Measurements from ENCODE around the gene PTPRM. TPM values are rescaled to one million over a fixed set of nuclear protein-coding genes. Genes with fewer than 3 reads are reported as not detected.

The PTPRM gene
- total and polyA plus RNA-seq, 2 donors (not counting 3 experiments of a cell fraction or from before 2014, with no cell fraction given): 37.4 to 43.7 TPM

GRCh38 chr18:7684966-7685365 is 117.8 kb downstream of the PTPRM start:
- Histone ChIP-seq H3K4me2 (ENCODE audit: insufficient read depth, low read length) (no peak overlapping the region), H2AFZ (ENCODE audit: low read depth, low read length) (no peak overlapping the region), H3K9me1 (replicated peaks; ENCODE audit: control insufficient read depth, extremely low read depth, insufficient read depth, low read length) (no peaks in the 10 kb centered on the region), H3K36me3 (ENCODE audit: control insufficient read depth in 2 of 2, extremely low read depth in 1 of 2, insufficient read depth in 2 of 2, low read length in 2 of 2) (no peaks in the 10 kb centered on the region), H3K4me3 (replicated peaks in 1 of 3; ENCODE audit: insufficient read depth in 1 of 3, low read depth in 1 of 3, low read length in 3 of 3) (no peak overlapping the region), H3K9ac (replicated peaks; ENCODE audit: extremely low read depth, insufficient read depth, low read length) (no peak overlapping the region), H3K27ac (ENCODE audit: insufficient read depth, low read depth, low read length) (no peak overlapping the region), H3K27me3 (ENCODE audit: control insufficient read depth in 2 of 2, insufficient read depth in 2 of 2, low read length in 2 of 2) (no peaks in the 10 kb centered on the region), H3K79me2 (ENCODE audit: control insufficient read depth, insufficient read depth, low read length) (no peaks in the 10 kb centered on the region), H3K4me1 (ENCODE audit: control insufficient read depth, extremely low read depth, insufficient read depth, low read length) (no peaks in the 10 kb centered on the region), H3K9me3 (replicated peaks; ENCODE audit: control insufficient read depth, insufficient read depth, low read length) (no peaks in the 10 kb centered on the region), H4K20me1 (replicated peaks; ENCODE audit: control insufficient read depth, extremely low read depth, insufficient read depth, low read length) (no peaks in the 10 kb centered on the region)
- no TSS peak for BruUV-seq (replicated peaks)
- POLR2A ChIA-PET: no interaction called here
- intact Hi-C loops (cut with micrococcal nuclease) (no loop called here), dilution Hi-C loops (cut with MboI; ENCODE audit: extremely low pct_ligation_motif_present, low sequenced_read_pairs) (no loop called here)
- CTCF ChIA-PET: no interaction called here
- DNase-seq (ENCODE audit: low read depth, low spot score) (no peak), FAIRE-seq (no peak)
- TF ChIP-seq GATA2 (IDR thresholded peaks at IDR 0.05; ENCODE audit: insufficient read depth, insufficient read length, low read depth, low read length): no peak
- no peak for TF ChIP-seq POLR2A (IDR thresholded peaks at IDR 0.05; ENCODE audit: low read depth, low read length)

DNA sequence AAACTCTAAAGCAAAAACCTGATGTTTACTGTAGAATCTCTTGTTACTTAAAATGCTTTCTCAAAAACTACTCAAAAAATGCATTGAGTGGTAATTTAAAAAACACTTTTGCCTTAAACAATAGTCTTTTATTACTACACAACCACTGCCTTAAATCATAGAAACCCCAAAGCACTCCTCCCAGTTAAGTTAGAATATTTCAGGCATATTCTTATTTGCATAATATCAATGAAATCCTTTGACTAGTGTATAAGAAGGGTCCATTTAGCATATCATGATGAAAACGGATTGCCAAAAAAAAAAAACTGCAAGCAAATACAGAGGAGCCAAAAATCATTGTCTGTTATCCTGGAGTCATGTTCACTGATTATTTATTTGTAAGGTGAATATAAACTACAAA is 119.2 kb downstream of the PTPRM start:
- H3K4me2 ChIP-seq (ENCODE audit: insufficient read depth, low read length): no peak overlapping the region
- DNase-seq (ENCODE audit: low read depth, low spot score) (no peak), FAIRE-seq (no peak)
- ChIA-PET CTCF (no interaction called here), POLR2A (no interaction called here)
- no peak overlapping the region for H2AFZ ChIP-seq (ENCODE audit: low read depth, low read length)
- H3K27me3 ChIP-seq (ENCODE audit: control insufficient read depth in 2 of 2, insufficient read depth in 2 of 2, low read length in 2 of 2): no peaks in the 10 kb centered on the region
- no peaks in the 10 kb centered on the region for H3K9me1 ChIP-seq (replicated peaks; ENCODE audit: control insufficient read depth, extremely low read depth, insufficient read depth, low read length)
- no peaks in the 10 kb centered on the region for H4K20me1 ChIP-seq (replicated peaks; ENCODE audit: control insufficient read depth, extremely low read depth, insufficient read depth, low read length)
- no peak overlapping the region for H3K4me3 ChIP-seq (replicated peaks in 1 of 3; ENCODE audit: insufficient read depth in 1 of 3, low read depth in 1 of 3, low read length in 3 of 3)
- no peaks in the 10 kb centered on the region for H3K9me3 ChIP-seq (replicated peaks; ENCODE audit: control insufficient read depth, insufficient read depth, low read length)
- H3K36me3 ChIP-seq (ENCODE audit: control insufficient read depth in 2 of 2, extremely low read depth in 1 of 2, insufficient read depth in 2 of 2, low read length in 2 of 2): no peaks in the 10 kb centered on the region
- H3K27ac ChIP-seq (ENCODE audit: insufficient read depth, low read depth, low read length): no peak overlapping the region
- H3K79me2 ChIP-seq (ENCODE audit: control insufficient read depth, insufficient read depth, low read length): no peaks in the 10 kb centered on the region
- H3K9ac ChIP-seq (replicated peaks; ENCODE audit: extremely low read depth, insufficient read depth, low read length): no peak overlapping the region
- intact Hi-C loops (cut with micrococcal nuclease) (no loop called here), dilution Hi-C loops (cut with MboI; ENCODE audit: extremely low pct_ligation_motif_present, low sequenced_read_pairs) (no loop called here)
- TF ChIP-seq JUN (IDR thresholded peaks at IDR 0.05; ENCODE audit: borderline replicate concordance, insufficient read depth, insufficient read length, low read depth) (no peak), POLR2AphosphoS5 (IDR thresholded peaks at IDR 0.05; ENCODE audit: insufficient read depth, low read depth, low read length) (no peak), MAX (IDR thresholded peaks at IDR 0.05; ENCODE audit: insufficient read depth, insufficient read length) (no peak), FOS (IDR thresholded peaks at IDR 0.05; ENCODE audit: borderline replicate concordance, insufficient read depth, low read length) (no peak), POLR2A (IDR thresholded peaks at IDR 0.05; ENCODE audit: low read depth, low read length) (no peak), GATA2 (IDR thresholded peaks at IDR 0.05; ENCODE audit: insufficient read depth, insufficient read length, low read depth, low read length) (no peak), EZH2 (IDR thresholded peaks at IDR 0.05; ENCODE audit: borderline replicate concordance, low read depth, low read length, severe bottlenecking) (no peak), MYC (IDR thresholded peaks at IDR 0.05; ENCODE audit: low read depth, low read length) (no peak)
- TF ChIP-seq, protein P1, sequence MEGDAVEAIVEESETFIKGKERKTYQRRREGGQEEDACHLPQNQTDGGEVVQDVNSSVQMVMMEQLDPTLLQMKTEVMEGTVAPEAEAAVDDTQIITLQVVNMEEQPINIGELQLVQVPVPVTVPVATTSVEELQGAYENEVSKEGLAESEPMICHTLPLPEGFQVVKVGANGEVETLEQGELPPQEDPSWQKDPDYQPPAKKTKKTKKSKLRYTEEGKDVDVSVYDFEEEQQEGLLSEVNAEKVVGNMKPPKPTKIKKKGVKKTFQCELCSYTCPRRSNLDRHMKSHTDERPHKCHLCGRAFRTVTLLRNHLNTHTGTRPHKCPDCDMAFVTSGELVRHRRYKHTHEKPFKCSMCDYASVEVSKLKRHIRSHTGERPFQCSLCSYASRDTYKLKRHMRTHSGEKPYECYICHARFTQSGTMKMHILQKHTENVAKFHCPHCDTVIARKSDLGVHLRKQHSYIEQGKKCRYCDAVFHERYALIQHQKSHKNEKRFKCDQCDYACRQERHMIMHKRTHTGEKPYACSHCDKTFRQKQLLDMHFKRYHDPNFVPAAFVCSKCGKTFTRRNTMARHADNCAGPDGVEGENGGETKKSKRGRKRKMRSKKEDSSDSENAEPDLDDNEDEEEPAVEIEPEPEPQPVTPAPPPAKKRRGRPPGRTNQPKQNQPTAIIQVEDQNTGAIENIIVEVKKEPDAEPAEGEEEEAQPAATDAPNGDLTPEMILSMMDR (IDR thresholded peaks at IDR 0.05; ENCODE audit: extremely low read depth in 1 of 2, insufficient read depth in 1 of 2, low read depth in 1 of 2, low read length in 2 of 2): no peak
- no peaks in the 10 kb centered on the region for H3K4me1 ChIP-seq (ENCODE audit: control insufficient read depth, extremely low read depth, insufficient read depth, low read length)
- no TSS peak for BruUV-seq (replicated peaks)

Measured in endothelial cell of umbilical vein (primary cell).